Osteoblast (primary cell): ENCODE data around the gene KIF27. TPM values are rescaled to one million over a fixed set of nuclear protein-coding genes. Genes with fewer than 3 reads are reported as not detected.
A peak's percentile ranks its signal among the peaks of the same experiment; 100 is the strongest.

Source experiments
- DNase-seq: peaks from one replicate; pipeline ENCODE4 v3.0.0; 2011; ENCODE audit warnings: low spot score, mixed read lengths; ENCODE audit not compliant: insufficient read length; ENCODE audit errors: missing footprints
- H2AFZ ChIP-seq: 2 replicates; pipeline ENCODE4 v1.6.0; 2011; ENCODE audit warnings: mild to moderate bottlenecking, low read length
- H3K27ac ChIP-seq: 2 replicates; pipeline ENCODE4 v1.5.1; 2011; ENCODE audit warnings: mild to moderate bottlenecking, low read depth, low read length, moderate library complexity
- H3K27me3 ChIP-seq: 2 replicates; pipeline ENCODE4 v1.6.0; 2012; ENCODE audit warnings: mild to moderate bottlenecking, control low read depth, inconsistent platforms, low read length, moderate library complexity; ENCODE audit not compliant: insufficient read depth
- H3K36me3 ChIP-seq: 2 replicates; pipeline ENCODE4 v1.5.1; 2011; ENCODE audit warnings: mild to moderate bottlenecking, low read length, control low read depth, moderate library complexity; ENCODE audit not compliant: insufficient read depth
- H3K4me1 ChIP-seq: 2 replicates; pipeline ENCODE4 v1.5.1; 2011; ENCODE audit warnings: mild to moderate bottlenecking, low read length, control low read depth, moderate library complexity; ENCODE audit not compliant: insufficient read depth
- H3K4me2 ChIP-seq: 2 replicates; pipeline ENCODE4 v1.6.0; 2011; ENCODE audit warnings: mild to moderate bottlenecking, low read length; ENCODE audit not compliant: insufficient read depth
- H3K4me3 ChIP-seq: fragments of 200-600 bp; sonication (generic); 3 replicates; pipeline ENCODE4 v1.5.1; 2012; ENCODE audit warnings: mild to moderate bottlenecking, low read length, inconsistent platforms; ENCODE audit not compliant: insufficient read depth
- H3K79me2 ChIP-seq: 2 replicates; pipeline ENCODE4 v1.6.0; 2012; ENCODE audit warnings: mild to moderate bottlenecking, low read length, control low read depth, inconsistent platforms; ENCODE audit not compliant: insufficient read depth
- H3K9me3 ChIP-seq: 2 replicates; pipeline ENCODE4 v1.5.1; 2011; ENCODE audit warnings: low read depth, low read length, control low read depth
- H4K20me1 ChIP-seq: 2 replicates; pipeline ENCODE4 v1.6.0; 2012; ENCODE audit warnings: mild to moderate bottlenecking, low read length, control low read depth; ENCODE audit not compliant: insufficient read depth
- CTCF ChIP-seq: IDR thresholded peaks from 2 replicates; pipeline ENCODE4 v1.5.1; 2011; ENCODE audit warnings: mild to moderate bottlenecking, low read depth, low read length, moderate library complexity; ENCODE audit errors: extremely low read depth
- total RNA-seq: library from RNA; depleted of rRNA; stranded (reverse); fragments of >200 nt; gene quantifications from 2 replicates; pipeline ENCODE4 v1.2.3, GENCODE V29; 2012

KIF27 gene
- total RNA-seq, 1 donor: 6.2 TPM

DNA sequence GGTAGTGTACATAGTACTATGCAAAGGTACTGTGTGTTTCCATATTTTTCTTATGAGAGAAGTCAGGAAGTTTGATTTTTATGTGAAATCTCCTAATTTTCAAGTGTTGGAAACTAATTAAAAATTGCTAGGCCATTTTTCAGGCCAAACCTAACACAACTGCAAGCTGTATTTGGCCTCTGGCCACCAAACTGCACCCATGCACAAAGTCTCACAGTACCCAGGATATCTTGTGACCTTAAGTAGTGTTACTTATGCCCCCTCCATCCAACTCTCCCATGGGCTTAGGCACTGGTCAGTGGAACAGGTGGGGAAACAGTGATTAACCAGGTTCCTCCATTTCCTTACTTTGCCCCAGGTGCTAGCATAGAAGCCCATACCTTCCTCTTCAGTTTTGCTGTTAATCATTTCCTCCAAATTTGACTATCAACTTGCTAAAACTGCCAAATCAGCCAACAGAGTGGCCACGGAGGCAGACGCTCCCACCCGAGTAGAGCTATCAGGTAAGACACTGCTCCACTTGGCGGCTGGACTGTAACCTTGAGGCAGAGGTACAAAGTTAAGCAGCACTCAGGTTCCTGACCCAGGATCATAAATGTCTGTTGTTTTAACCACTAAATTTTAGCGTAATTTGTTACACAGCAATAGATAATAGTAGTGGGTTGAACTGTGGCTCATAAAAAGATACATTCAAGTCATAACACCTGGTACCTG is 19.5 kb upstream of the KIF27 start:
- H3K4me2 ChIP-seq: no peak overlapping the region
- no peaks in the 10 kb centered on the region for H3K79me2 ChIP-seq
- no peak overlapping the region for H3K27ac ChIP-seq
- no peak for TF ChIP-seq CTCF
- no peak overlapping the region for H2AFZ ChIP-seq
- H4K20me1 ChIP-seq: no peaks in the 10 kb centered on the region
- no peaks in the 10 kb centered on the region for H3K27me3 ChIP-seq
- H3K36me3 ChIP-seq: peaks cover 35% of the 10 kb centered on the region
- DNase-seq: no peak
- no peak overlapping the region for H3K4me3 ChIP-seq
- peaks cover 11% of the 10 kb centered on the region for H3K4me1 ChIP-seq
- no peaks in the 10 kb centered on the region for H3K9me3 ChIP-seq

- no peak overlapping the region for H3K27ac ChIP-seq
- peaks cover 29% of the 10 kb centered on the region for H3K4me1 ChIP-seq
- peak; percentile 65 for DNase-seq
- no peak overlapping the region for H3K4me3 ChIP-seq
- TF ChIP-seq CTCF: peak; percentile 62
- no peak overlapping the region for H2AFZ ChIP-seq
- peaks cover 24% of the 10 kb centered on the region for H3K36me3 ChIP-seq
- H3K9me3 ChIP-seq: no peaks in the 10 kb centered on the region
- no peak overlapping the region for H3K4me2 ChIP-seq
- H3K79me2 ChIP-seq: no peaks in the 10 kb centered on the region
- H3K27me3 ChIP-seq: no peaks in the 10 kb centered on the region
- H4K20me1 ChIP-seq: no peaks in the 10 kb centered on the region
Observed at GRCh38 chr9:83937861-83938455, 16.7 kb upstream of the KIF27 start.

DNA sequence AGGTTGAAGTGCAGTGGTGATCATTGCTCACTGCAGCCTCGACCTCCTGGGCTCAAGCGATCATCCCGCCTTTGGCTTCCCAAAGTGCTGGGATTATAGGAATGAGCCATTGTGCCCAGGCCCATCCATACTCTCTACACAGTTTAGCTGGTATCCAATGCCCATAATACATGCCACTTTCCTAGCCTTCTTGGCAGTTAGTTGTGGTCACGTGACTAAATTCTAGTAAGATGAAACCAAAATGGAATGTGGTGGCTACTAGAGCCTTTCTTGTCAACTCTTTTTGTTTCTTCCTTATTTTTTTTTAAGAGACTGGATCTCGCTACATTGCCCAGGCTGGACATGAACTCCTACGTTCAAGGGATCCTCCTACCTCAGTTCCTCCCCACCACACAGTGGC is 15.3 kb upstream of the KIF27 start:
- Histone ChIP-seq H3K9me3 (no peaks in the 10 kb centered on the region), H3K4me2 (no peak overlapping the region), H3K36me3 (peaks cover 14% of the 10 kb centered on the region), H3K27ac (no peak overlapping the region), H3K27me3 (no peaks in the 10 kb centered on the region), H3K4me1 (peaks cover 29% of the 10 kb centered on the region), H4K20me1 (no peaks in the 10 kb centered on the region), H3K79me2 (no peaks in the 10 kb centered on the region), H2AFZ (no peak overlapping the region), H3K4me3 (no peak overlapping the region)
- no peak for DNase-seq
- TF ChIP-seq CTCF: no peak

GRCh38 chr9:83935276-83935935 is 14.2 kb upstream of the KIF27 start:
- H2AFZ ChIP-seq: peak overlapping the region; percentile 49
- peaks cover 8% of the 10 kb centered on the region for H3K36me3 ChIP-seq
- peak overlapping the region; percentile 64 for H3K4me2 ChIP-seq
- DNase-seq: peak; percentile 73
- no peaks in the 10 kb centered on the region for H3K79me2 ChIP-seq
- peaks cover 29% of the 10 kb centered on the region for H3K4me1 ChIP-seq
- H3K4me3 ChIP-seq: no peak overlapping the region
- H3K27ac ChIP-seq: peak overlapping the region; percentile 43
- H3K27me3 ChIP-seq: no peaks in the 10 kb centered on the region
- no peak for TF ChIP-seq CTCF
- H4K20me1 ChIP-seq: no peaks in the 10 kb centered on the region
- no peaks in the 10 kb centered on the region for H3K9me3 ChIP-seq
